Upper lobe of left lung (tissue), 4 donors: Measurements from ENCODE around the gene ILF3.

Experiments used
- EP300 ChIP-seq, 4 donors: sonication (generic); formaldehyde crosslinking; IDR thresholded peaks; one replicate each; pipeline ENCODE4 v1.5.1; 2017; ENCODE audit warnings: antibody characterized with exemption in 4 of 4, control low read depth in 2 of 4
- POLR2A ChIP-seq, 4 donors: fragments of 450-650 bp; IDR thresholded peaks; one replicate each; pipeline ENCODE4 v1.5.1; 2016 to 2017; ENCODE audit warnings: antibody characterized with exemption in 4 of 4, mild to moderate bottlenecking in 2 of 4
- POLR2AphosphoS5 ChIP-seq, 2 donors: sonication (generic); formaldehyde crosslinking; IDR thresholded peaks; one replicate each; pipeline ENCODE4 v1.5.1; 2017; ENCODE audit warnings: antibody characterized with exemption in 2 of 2
- TF ChIP-seq, protein P1 (sequence below), 6 experiments: fragments of 450-650 bp in 4 of 6; fragments of 200-600 bp in 2 of 6; sonication (generic) in 2 of 6; IDR thresholded peaks; one replicate each; pipeline ENCODE4 v1.5.1; 2016 to 2019; ENCODE audit warnings: antibody characterized with exemption in 6 of 6

DNA sequence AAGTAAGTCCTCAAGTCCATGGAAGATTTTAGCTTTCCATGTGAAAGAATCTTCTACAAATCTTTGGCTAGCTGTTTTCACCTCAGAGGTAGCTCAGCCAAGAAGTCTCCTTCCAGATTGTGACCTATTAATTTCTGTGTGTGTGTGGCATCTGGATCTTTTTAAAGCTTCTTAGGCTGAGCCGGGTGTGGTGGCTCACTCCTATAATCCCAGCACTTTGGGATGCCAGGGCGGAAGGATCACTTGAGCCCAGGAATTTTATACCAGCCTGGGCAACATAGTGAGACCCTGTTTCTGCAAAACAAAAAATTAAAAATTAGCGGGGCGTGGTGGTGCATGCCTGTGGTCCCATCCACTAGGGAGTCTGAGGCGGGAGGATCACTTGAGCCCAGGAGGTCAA, 42.2 kb upstream of the ILF3 start:
- TF ChIP-seq POLR2A (IDR thresholded peaks at IDR 0.05) (no peak), POLR2AphosphoS5 (IDR thresholded peaks at IDR 0.05) (no peak), EP300 (IDR thresholded peaks at IDR 0.05) (no peak)
- TF ChIP-seq, protein P1, sequence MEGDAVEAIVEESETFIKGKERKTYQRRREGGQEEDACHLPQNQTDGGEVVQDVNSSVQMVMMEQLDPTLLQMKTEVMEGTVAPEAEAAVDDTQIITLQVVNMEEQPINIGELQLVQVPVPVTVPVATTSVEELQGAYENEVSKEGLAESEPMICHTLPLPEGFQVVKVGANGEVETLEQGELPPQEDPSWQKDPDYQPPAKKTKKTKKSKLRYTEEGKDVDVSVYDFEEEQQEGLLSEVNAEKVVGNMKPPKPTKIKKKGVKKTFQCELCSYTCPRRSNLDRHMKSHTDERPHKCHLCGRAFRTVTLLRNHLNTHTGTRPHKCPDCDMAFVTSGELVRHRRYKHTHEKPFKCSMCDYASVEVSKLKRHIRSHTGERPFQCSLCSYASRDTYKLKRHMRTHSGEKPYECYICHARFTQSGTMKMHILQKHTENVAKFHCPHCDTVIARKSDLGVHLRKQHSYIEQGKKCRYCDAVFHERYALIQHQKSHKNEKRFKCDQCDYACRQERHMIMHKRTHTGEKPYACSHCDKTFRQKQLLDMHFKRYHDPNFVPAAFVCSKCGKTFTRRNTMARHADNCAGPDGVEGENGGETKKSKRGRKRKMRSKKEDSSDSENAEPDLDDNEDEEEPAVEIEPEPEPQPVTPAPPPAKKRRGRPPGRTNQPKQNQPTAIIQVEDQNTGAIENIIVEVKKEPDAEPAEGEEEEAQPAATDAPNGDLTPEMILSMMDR (IDR thresholded peaks at IDR 0.05) = no peak
